ENCODE measurements around the gene PPTC7.

- TF ChIP-seq, protein P1, sequence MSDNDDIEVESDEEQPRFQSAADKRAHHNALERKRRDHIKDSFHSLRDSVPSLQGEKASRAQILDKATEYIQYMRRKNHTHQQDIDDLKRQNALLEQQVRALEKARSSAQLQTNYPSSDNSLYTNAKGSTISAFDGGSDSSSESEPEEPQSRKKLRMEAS (IDR thresholded peaks at IDR 0.05): no peak
- TF ChIP-seq YY1 (IDR thresholded peaks at IDR 0.05; ENCODE audit: low read depth) (no peak), TEAD4 (IDR thresholded peaks at IDR 0.05) (no peak), TAF1 (IDR thresholded peaks at IDR 0.05; ENCODE audit: low read depth) (no peak), RAD21 (IDR thresholded peaks at IDR 0.05; ENCODE audit: low read depth) (no peak), FOXM1 (IDR thresholded peaks at IDR 0.05; ENCODE audit: borderline replicate concordance, low read depth) (no peak), CEBPB (IDR thresholded peaks at IDR 0.05) (no peak), EGR1 (IDR thresholded peaks at IDR 0.05) (no peak)
These were observed 75.0 kb downstream of the PPTC7 start for GRCh38 chr12:110508071-110508586.

Measured in Ishikawa (cell line).